WTC11 (cell line): ENCODE measurements around the gene C1QTNF2. TPM values are rescaled to one million over a fixed set of nuclear protein-coding genes. Genes with fewer than 3 reads are reported as not detected.

Experiments used
- ATAC-seq: fragments of 200-7000 bp; cut with Tn5 transposase; 2 replicates; pipeline ENCODE4 v1.10.0; 2021; ENCODE audit warnings: mild to moderate bottlenecking, moderate library complexity
- CTCF ChIA-PET: fragments of 300-600 bp; sonication (Branson Sonifier 250); formaldehyde crosslinking; loops from one replicate; lab custom pipeline; 2021; ENCODE audit warnings: antibody characterized with exemption; lab: Charles Lee
- POLR2A ChIA-PET: fragments of 350-600 bp; sonication (Branson Sonifier 250); formaldehyde crosslinking; loops from one replicate; lab custom pipeline; 2021; ENCODE audit warnings: antibody characterized with exemption; lab: Charles Lee
- DNase-seq: peaks from one replicate; pipeline ENCODE4 v3.0.0; 2021; ENCODE audit warnings: low spot score
- H3K27ac Mint-ChIP-seq: 2 replicates; pipeline ENCODE4 v1.8.0; 2021; ENCODE audit warnings: mixed read lengths
- H3K27me3 Mint-ChIP-seq: 2 replicates; pipeline ENCODE4 v1.8.0; 2021; ENCODE audit warnings: low read depth, mild to moderate bottlenecking, moderate library complexity, mixed read lengths
- H3K36me3 Mint-ChIP-seq: 2 replicates; pipeline ENCODE4 v1.8.0; 2021; ENCODE audit warnings: mixed read lengths
- H3K4me1 Mint-ChIP-seq: 2 replicates; pipeline ENCODE4 v1.8.0; 2022; ENCODE audit warnings: mixed read lengths
- H3K4me3 Mint-ChIP-seq: 2 replicates; pipeline ENCODE4 v1.8.0; 2021; ENCODE audit warnings: mild to moderate bottlenecking, moderate library complexity, mixed read lengths
- H3K9me3 Mint-ChIP-seq: 2 replicates; pipeline ENCODE4 v1.8.0; 2021; ENCODE audit warnings: mixed read lengths
- CBFB ChIP-seq: sonication (generic); formaldehyde crosslinking; IDR thresholded peaks from 2 replicates; pipeline ENCODE4 v1.8.1; 2022; ENCODE audit warnings: mild to moderate bottlenecking, low read depth, missing genetic modification reagents
- CREB1 ChIP-seq: sonication (generic); formaldehyde crosslinking; IDR thresholded peaks from 2 replicates; pipeline ENCODE4 v1.8.0; 2023; ENCODE audit warnings: mild to moderate bottlenecking, missing genetic modification reagents
- FOXP1 ChIP-seq: sonication (generic); formaldehyde crosslinking; IDR thresholded peaks from 2 replicates; pipeline ENCODE4 v1.8.0; 2022; ENCODE audit warnings: missing genetic modification reagents, mild to moderate bottlenecking, moderate library complexity, borderline replicate concordance
- NFYB ChIP-seq: sonication (generic); formaldehyde crosslinking; conservative IDR thresholded peaks from 2 replicates; pipeline ENCODE4 v1.8.0; 2022; ENCODE audit warnings: low read depth, missing genetic modification reagents
- NR1H2 ChIP-seq: sonication (generic); formaldehyde crosslinking; IDR thresholded peaks from 2 replicates; pipeline ENCODE4 v1.9.0; 2021; ENCODE audit warnings: mild to moderate bottlenecking, moderate library complexity, missing genetic modification reagents
- RORB ChIP-seq: fragments of 250-450 bp; sonication (Bioruptor Pico); IDR thresholded peaks from 2 replicates; pipeline ENCODE4 v1.9.0; 2021; ENCODE audit warnings: mild to moderate bottlenecking
- SMAD4 ChIP-seq: sonication (generic); formaldehyde crosslinking; IDR thresholded peaks from 2 replicates; pipeline ENCODE4 v1.8.0; 2022; ENCODE audit warnings: mild to moderate bottlenecking, missing genetic modification reagents
- TEAD1 ChIP-seq: sonication (generic); formaldehyde crosslinking; IDR thresholded peaks from 2 replicates; pipeline ENCODE4 v1.8.0; 2022; ENCODE audit warnings: mild to moderate bottlenecking, missing genetic modification reagents
- TEAD4 ChIP-seq: sonication (generic); formaldehyde crosslinking; IDR thresholded peaks from 2 replicates; pipeline ENCODE4 v1.8.0; 2022; ENCODE audit warnings: mild to moderate bottlenecking, missing genetic modification reagents
- TP53 ChIP-seq: sonication (generic); formaldehyde crosslinking; IDR thresholded peaks from 2 replicates; pipeline ENCODE4 v1.8.1; 2023; ENCODE audit warnings: mild to moderate bottlenecking, missing genetic modification reagents
- ZBTB21 ChIP-seq: sonication (generic); formaldehyde crosslinking; IDR thresholded peaks from 2 replicates; pipeline ENCODE4 v1.8.1; 2023; ENCODE audit warnings: mild to moderate bottlenecking, missing genetic modification reagents, borderline replicate concordance
- ZNF232 ChIP-seq: sonication (generic); formaldehyde crosslinking; IDR thresholded peaks from 2 replicates; pipeline ENCODE4 v1.8.0; 2022; ENCODE audit warnings: mild to moderate bottlenecking, missing genetic modification reagents
- ZNF317 ChIP-seq: sonication (generic); formaldehyde crosslinking; IDR thresholded peaks from 2 replicates; pipeline ENCODE4 v1.8.1; 2023; ENCODE audit warnings: low read depth, mild to moderate bottlenecking, moderate library complexity, missing genetic modification reagents, borderline replicate concordance
- total RNA-seq: library from RNA; stranded (reverse); gene quantifications from 3 replicates; pipeline ENCODE4 v1.2.3, GENCODE V29; 2021
- TF ChIP-seq, protein P1 (sequence below): sonication (generic); formaldehyde crosslinking; IDR thresholded peaks from 2 replicates; pipeline ENCODE4 v1.8.0; 2022; ENCODE audit warnings: mild to moderate bottlenecking, missing genetic modification reagents
- TF ChIP-seq, protein P2 (sequence below): sonication (generic); formaldehyde crosslinking; conservative IDR thresholded peaks from 2 replicates; pipeline ENCODE4 v1.8.1; 2023; ENCODE audit warnings: mild to moderate bottlenecking, low read depth, missing genetic modification reagents, moderate library complexity
- TF ChIP-seq, protein P3 (sequence below): sonication (generic); formaldehyde crosslinking; IDR thresholded peaks from 2 replicates; pipeline ENCODE4 v1.8.1; 2023; ENCODE audit warnings: mild to moderate bottlenecking, missing genetic modification reagents, moderate library complexity
- TF ChIP-seq, protein P4 (sequence below): sonication (generic); formaldehyde crosslinking; IDR thresholded peaks from 2 replicates; pipeline ENCODE4 v1.8.0; 2023; ENCODE audit warnings: missing genetic modification reagents
- TF ChIP-seq, protein P5 (sequence below): fragments of 250-450 bp; sonication (Bioruptor Pico); IDR thresholded peaks from 2 replicates; pipeline ENCODE4 v1.9.0; 2021; ENCODE audit warnings: mild to moderate bottlenecking, borderline replicate concordance

The C1QTNF2 gene
- total RNA-seq, 1 experiment from 2014 or later = 0.52 TPM

DNA sequence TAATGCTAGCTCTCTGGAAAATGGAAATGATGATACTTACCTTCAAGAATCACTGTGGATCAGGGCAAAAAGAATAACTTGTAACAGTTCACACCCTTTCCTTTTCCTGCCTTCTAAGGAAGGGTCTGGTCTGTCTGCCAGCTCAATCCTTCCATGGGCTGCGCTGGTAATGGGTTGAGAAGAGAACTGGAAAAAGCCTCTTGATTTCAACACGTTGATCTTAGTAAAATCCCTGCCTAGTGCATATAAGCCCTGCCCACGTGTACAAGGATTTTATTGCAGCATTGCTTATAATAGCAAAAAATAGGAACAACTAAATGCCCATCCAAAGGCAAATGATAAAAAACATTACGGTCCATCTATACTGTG lies 20.5 kb downstream of the C1QTNF2 start:
- TF ChIP-seq ZNF232 (CRISPR knock-in tag) (no peak), FOXP1 (CRISPR knock-in tag) (no peak), CBFB (CRISPR knock-in tag) (no peak), SMAD4 (CRISPR knock-in tag) (no peak), CREB1 (CRISPR knock-in tag) (no peak)
- TF ChIP-seq, protein P1, sequence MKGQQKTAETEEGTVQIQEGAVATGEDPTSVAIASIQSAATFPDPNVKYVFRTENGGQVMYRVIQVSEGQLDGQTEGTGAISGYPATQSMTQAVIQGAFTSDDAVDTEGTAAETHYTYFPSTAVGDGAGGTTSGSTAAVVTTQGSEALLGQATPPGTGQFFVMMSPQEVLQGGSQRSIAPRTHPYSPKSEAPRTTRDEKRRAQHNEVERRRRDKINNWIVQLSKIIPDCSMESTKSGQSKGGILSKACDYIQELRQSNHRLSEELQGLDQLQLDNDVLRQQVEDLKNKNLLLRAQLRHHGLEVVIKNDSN = no peak
- TF ChIP-seq, all 79 proteins: peak for 0
- ChIA-PET CTCF (no interaction called here), POLR2A (no interaction called here)
- Mint-ChIP-seq H3K4me3 (no peak overlapping the region), H3K9me3 (no peaks in the 10 kb centered on the region), H3K27me3 (no peaks in the 10 kb centered on the region), H3K4me1 (peaks cover 3% of the 10 kb centered on the region), H3K36me3 (no peaks in the 10 kb centered on the region), H3K27ac (no peak overlapping the region)
- ATAC-seq = no peak
- DNase-seq = no peak

DNA sequence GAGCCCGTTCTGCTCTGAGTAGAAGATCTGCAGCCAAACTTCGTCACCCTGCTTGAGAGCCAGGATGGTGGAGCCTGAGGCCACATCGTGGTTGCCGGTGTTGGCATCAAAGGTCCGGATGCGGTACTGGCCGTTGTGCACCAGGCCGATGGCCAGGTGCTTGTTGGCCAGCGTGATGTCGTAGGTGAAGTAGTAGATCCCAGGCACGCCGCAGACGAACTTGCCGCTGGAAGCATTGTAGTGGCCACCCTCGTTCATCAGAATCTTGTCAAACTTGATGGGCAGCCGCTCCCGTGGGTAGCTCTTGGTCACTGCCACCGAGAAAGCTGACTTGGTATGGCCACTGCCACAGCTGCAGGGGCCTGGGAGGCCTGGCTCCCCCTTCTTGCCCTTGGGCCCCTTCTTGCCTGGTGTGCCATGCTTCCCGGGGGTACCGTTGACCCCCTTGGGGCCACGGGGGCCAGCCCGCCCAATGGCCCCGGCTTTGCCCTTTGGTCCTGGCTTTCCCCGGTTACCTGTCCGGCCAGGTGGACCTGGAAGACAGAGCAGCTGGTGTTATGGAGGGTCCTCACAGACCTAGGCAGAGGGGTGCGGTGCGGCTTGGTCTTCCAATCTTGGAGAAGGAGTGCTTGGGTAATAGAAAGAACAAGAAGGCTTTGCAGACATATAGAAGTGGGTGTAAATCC lies 21.0 kb downstream of the C1QTNF2 start:
- ATAC-seq (no peak), DNase-seq (no peak)
- no peak for TF ChIP-seq ZNF317 (CRISPR knock-in tag)
- no peak for TF ChIP-seq NFYB (CRISPR knock-in tag)
- TF ChIP-seq, protein P2, sequence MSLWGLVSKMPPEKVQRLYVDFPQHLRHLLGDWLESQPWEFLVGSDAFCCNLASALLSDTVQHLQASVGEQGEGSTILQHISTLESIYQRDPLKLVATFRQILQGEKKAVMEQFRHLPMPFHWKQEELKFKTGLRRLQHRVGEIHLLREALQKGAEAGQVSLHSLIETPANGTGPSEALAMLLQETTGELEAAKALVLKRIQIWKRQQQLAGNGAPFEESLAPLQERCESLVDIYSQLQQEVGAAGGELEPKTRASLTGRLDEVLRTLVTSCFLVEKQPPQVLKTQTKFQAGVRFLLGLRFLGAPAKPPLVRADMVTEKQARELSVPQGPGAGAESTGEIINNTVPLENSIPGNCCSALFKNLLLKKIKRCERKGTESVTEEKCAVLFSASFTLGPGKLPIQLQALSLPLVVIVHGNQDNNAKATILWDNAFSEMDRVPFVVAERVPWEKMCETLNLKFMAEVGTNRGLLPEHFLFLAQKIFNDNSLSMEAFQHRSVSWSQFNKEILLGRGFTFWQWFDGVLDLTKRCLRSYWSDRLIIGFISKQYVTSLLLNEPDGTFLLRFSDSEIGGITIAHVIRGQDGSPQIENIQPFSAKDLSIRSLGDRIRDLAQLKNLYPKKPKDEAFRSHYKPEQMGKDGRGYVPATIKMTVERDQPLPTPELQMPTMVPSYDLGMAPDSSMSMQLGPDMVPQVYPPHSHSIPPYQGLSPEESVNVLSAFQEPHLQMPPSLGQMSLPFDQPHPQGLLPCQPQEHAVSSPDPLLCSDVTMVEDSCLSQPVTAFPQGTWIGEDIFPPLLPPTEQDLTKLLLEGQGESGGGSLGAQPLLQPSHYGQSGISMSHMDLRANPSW (CRISPR knock-in tag) = no peak
- TF ChIP-seq NR1H2 = no peak
- no peak for TF ChIP-seq FOXP1 (CRISPR knock-in tag)
- TF ChIP-seq, protein P3, sequence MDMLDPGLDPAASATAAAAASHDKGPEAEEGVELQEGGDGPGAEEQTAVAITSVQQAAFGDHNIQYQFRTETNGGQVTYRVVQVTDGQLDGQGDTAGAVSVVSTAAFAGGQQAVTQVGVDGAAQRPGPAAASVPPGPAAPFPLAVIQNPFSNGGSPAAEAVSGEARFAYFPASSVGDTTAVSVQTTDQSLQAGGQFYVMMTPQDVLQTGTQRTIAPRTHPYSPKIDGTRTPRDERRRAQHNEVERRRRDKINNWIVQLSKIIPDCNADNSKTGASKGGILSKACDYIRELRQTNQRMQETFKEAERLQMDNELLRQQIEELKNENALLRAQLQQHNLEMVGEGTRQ (CRISPR knock-in tag) = no peak
- Mint-ChIP-seq H3K36me3 (no peaks in the 10 kb centered on the region), H3K27ac (no peak overlapping the region), H3K4me3 (no peak overlapping the region), H3K4me1 (peaks cover 5% of the 10 kb centered on the region), H3K9me3 (no peaks in the 10 kb centered on the region), H3K27me3 (no peaks in the 10 kb centered on the region)
- POLR2A ChIA-PET = no interaction called here
- CTCF ChIA-PET = interaction anchor here (2.6 to 7.7 kb wide), 2 partner anchors 83 to 107 kb away, joined by 7 to 101 read pairs; no protein-coding TSS in a partner anchor

DNA sequence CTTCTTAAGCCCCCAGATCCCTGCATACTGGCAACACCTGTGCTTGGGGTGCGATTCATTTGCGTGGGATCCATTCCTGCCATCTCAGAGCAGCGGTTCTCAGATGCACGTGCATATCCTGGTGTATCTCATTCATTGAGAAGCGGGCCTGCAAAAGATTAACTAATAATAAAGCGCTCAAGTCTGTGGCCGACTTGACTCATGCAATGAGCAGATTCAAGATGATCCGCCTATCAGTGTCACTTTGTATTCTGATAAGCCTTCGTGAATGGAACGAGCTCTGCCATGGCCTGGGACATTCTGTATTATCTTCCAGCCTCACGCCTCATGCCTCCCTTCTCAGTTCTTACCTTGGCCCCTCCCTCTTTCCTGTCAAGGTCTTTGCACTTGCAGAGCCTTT lies 22.3 kb downstream of the C1QTNF2 start:
- ChIA-PET POLR2A (no interaction called here), CTCF (interaction anchor here (1.2 to 7.7 kb wide), 5 partner anchors 82 to 326 kb away, joined by 4 to 101 read pairs (median 7); no protein-coding TSS in a partner anchor)
- DNase-seq = no peak
- no peak for TF ChIP-seq RORB (CRISPR knock-in tag)
- TF ChIP-seq TEAD1 = no peak
- TF ChIP-seq, protein P4, sequence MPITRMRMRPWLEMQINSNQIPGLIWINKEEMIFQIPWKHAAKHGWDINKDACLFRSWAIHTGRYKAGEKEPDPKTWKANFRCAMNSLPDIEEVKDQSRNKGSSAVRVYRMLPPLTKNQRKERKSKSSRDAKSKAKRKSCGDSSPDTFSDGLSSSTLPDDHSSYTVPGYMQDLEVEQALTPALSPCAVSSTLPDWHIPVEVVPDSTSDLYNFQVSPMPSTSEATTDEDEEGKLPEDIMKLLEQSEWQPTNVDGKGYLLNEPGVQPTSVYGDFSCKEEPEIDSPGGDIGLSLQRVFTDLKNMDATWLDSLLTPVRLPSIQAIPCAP (CRISPR knock-in tag) = no peak
- TF ChIP-seq TEAD4 (CRISPR knock-in tag) = no peak
- TF ChIP-seq ZBTB21 (CRISPR knock-in tag) = no peak
- TF ChIP-seq, protein P5, sequence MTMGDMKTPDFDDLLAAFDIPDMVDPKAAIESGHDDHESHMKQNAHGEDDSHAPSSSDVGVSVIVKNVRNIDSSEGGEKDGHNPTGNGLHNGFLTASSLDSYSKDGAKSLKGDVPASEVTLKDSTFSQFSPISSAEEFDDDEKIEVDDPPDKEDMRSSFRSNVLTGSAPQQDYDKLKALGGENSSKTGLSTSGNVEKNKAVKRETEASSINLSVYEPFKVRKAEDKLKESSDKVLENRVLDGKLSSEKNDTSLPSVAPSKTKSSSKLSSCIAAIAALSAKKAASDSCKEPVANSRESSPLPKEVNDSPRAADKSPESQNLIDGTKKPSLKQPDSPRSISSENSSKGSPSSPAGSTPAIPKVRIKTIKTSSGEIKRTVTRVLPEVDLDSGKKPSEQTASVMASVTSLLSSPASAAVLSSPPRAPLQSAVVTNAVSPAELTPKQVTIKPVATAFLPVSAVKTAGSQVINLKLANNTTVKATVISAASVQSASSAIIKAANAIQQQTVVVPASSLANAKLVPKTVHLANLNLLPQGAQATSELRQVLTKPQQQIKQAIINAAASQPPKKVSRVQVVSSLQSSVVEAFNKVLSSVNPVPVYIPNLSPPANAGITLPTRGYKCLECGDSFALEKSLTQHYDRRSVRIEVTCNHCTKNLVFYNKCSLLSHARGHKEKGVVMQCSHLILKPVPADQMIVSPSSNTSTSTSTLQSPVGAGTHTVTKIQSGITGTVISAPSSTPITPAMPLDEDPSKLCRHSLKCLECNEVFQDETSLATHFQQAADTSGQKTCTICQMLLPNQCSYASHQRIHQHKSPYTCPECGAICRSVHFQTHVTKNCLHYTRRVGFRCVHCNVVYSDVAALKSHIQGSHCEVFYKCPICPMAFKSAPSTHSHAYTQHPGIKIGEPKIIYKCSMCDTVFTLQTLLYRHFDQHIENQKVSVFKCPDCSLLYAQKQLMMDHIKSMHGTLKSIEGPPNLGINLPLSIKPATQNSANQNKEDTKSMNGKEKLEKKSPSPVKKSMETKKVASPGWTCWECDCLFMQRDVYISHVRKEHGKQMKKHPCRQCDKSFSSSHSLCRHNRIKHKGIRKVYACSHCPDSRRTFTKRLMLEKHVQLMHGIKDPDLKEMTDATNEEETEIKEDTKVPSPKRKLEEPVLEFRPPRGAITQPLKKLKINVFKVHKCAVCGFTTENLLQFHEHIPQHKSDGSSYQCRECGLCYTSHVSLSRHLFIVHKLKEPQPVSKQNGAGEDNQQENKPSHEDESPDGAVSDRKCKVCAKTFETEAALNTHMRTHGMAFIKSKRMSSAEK = no peak
- no peak for TF ChIP-seq SMAD4 (CRISPR knock-in tag)
- TF ChIP-seq TP53 (CRISPR knock-in tag) = no peak
- H3K27ac Mint-ChIP-seq = no peak overlapping the region; the same call in 1 of the 2 replicates
- no peaks in the 10 kb centered on the region for H3K9me3 Mint-ChIP-seq
- no peak overlapping the region for H3K4me3 Mint-ChIP-seq
- no peaks in the 10 kb centered on the region for H3K27me3 Mint-ChIP-seq
- ATAC-seq = no peak
- H3K36me3 Mint-ChIP-seq = no peaks in the 10 kb centered on the region
- peaks cover 8% of the 10 kb centered on the region for H3K4me1 Mint-ChIP-seq
